ENCODE data around the gene BABAM2. TPM values are rescaled to one million over a fixed set of nuclear protein-coding genes. Genes with fewer than 3 reads are reported as not detected.
"Not testable (repeated sequence)": the region's sequence is repeated elsewhere in the genome, so short reads cannot be mapped to it uniquely, and the experiment has no call there.

The BABAM2 gene
- polyA plus RNA-seq, 3 donors, result 33.2 to 52.8 (median 49.3) TPM

DNA sequence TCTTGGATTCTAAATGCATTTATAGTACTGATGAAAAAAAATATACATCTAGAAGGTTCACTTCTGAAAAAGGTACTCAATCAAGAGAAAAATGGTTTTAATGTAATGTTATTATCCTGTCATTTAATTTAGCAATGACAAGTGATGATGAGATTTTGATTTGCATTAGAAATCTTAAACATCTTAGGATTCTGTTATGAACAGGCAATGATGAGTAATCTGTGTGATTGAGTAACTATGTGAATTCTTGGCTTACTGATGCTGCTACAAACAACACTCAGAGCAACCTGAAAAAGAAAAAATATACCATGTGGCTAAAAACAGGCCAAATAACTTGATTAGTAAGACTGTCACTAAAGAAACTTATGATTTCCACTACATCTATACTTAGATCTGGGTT is 30.4 kb upstream of the BABAM2 start:
- Histone ChIP-seq H3K4me1 (ENCODE audit: control insufficient read depth in 1 of 2, insufficient read depth in 2 of 2, low read length in 2 of 2) (peaks cover 12 to 35% of the 10 kb centered on the region in 2 donors), H3K79me2 (ENCODE audit: insufficient read depth, low read length) (no peaks in the 10 kb centered on the region), H3K9ac (ENCODE audit: insufficient read depth, low read length, poor library complexity, severe bottlenecking) (no peak overlapping the region), H2AFZ (ENCODE audit: insufficient read depth, low read depth, low read length, poor library complexity, severe bottlenecking) (no peak overlapping the region), H3K9me3 (replicated peaks in 1 of 2; ENCODE audit: control insufficient read depth in 1 of 2, insufficient read depth in 1 of 2, low read length in 2 of 2) (no peaks in the 10 kb centered on the region), H3K36me3 (replicated peaks in 1 of 2; ENCODE audit: control insufficient read depth in 1 of 2, insufficient read depth in 2 of 2, low read length in 2 of 2) (no peaks in the 10 kb centered on the region), H3K4me2 (replicated peaks; ENCODE audit: extremely low read depth, low read length, poor library complexity, severe bottlenecking) (no peak overlapping the region), H3K4me3 (replicated peaks in 1 of 3; ENCODE audit: low read depth in 2 of 3, low read length in 3 of 3) (no peak overlapping the region), H3K27ac (ENCODE audit: low read depth in 1 of 2, low read length in 2 of 2) (peak overlapping the region in 1 of 2 donors; percentile 22), H4K20me1 (ENCODE audit: insufficient read depth, low read length) (no peaks in the 10 kb centered on the region), H3K27me3 (ENCODE audit: control insufficient read depth in 2 of 2, insufficient read depth in 2 of 2, low read length in 2 of 2) (no peaks in the 10 kb centered on the region)
- Mint-ChIP-seq H3K4me1 (peaks cover 29% of the 10 kb centered on the region), H3K27ac (peak overlapping the region in 6 of 7 donors; percentile 1 to 74 (median 66)), H3K27me3 (ENCODE audit: low read depth in 3 of 3) (peaks cover 0 to 1% (median 0%) of the 10 kb centered on the region in 3 donors), H3K36me3 (no peaks in the 10 kb centered on the region), H3K9me3 (peaks cover 0 to 4% (median 0%) of the 10 kb centered on the region in 7 donors), H3K4me3 (no peak overlapping the region)
- peak; percentile 49 to 85 (median 73) for DNase-seq
- intact Hi-C loops (cut with micrococcal nuclease), result no loop called here
- TF ChIP-seq, protein P1, sequence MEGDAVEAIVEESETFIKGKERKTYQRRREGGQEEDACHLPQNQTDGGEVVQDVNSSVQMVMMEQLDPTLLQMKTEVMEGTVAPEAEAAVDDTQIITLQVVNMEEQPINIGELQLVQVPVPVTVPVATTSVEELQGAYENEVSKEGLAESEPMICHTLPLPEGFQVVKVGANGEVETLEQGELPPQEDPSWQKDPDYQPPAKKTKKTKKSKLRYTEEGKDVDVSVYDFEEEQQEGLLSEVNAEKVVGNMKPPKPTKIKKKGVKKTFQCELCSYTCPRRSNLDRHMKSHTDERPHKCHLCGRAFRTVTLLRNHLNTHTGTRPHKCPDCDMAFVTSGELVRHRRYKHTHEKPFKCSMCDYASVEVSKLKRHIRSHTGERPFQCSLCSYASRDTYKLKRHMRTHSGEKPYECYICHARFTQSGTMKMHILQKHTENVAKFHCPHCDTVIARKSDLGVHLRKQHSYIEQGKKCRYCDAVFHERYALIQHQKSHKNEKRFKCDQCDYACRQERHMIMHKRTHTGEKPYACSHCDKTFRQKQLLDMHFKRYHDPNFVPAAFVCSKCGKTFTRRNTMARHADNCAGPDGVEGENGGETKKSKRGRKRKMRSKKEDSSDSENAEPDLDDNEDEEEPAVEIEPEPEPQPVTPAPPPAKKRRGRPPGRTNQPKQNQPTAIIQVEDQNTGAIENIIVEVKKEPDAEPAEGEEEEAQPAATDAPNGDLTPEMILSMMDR (IDR thresholded peaks at IDR 0.05), result no peak

DNA sequence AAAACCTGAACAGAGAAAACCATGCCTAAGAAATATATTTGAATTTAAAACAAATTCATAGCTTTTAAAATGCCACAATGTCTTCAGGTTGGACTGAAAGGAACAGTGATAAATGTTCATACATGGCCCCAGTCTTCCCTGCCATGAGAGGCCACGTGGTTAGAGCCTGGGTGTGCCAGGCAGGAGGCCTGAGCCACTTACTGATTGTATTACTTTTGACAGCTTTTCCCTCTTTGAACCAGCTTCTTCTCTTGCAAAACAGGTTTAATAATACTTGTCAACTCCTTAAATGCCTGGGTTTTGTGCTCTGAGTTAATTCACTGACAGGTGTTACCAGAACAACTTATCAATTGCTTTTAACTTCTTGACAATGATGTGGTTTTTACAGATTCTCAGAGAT is 27.4 kb upstream of the BABAM2 start:
- WGBS (ENCODE audit: insufficient coverage), result no CpG with 5 or more reads among the region's 1 CpG
- H3K79me2 ChIP-seq (ENCODE audit: insufficient read depth, low read length), result no peaks in the 10 kb centered on the region
- H2AFZ ChIP-seq (ENCODE audit: insufficient read depth, low read depth, low read length, poor library complexity, severe bottlenecking), result no peak overlapping the region
- TF ChIP-seq, protein P1 (IDR thresholded peaks at IDR 0.05), result no peak
- Mint-ChIP-seq H3K4me1 (peaks cover 34% of the 10 kb centered on the region), H3K36me3 (no peaks in the 10 kb centered on the region), H3K27ac (no peak overlapping the region), H3K27me3 (ENCODE audit: low read depth in 3 of 3) (peaks cover 0 to 4% (median 0%) of the 10 kb centered on the region in 3 donors), H3K4me3 (no peak overlapping the region), H3K9me3 (peaks cover 0 to 3% (median 0%) of the 10 kb centered on the region in 7 donors)
- peaks cover 12 to 45% of the 10 kb centered on the region in 2 donors for H3K4me1 ChIP-seq (ENCODE audit: control insufficient read depth in 1 of 2, insufficient read depth in 2 of 2, low read length in 2 of 2)
- H3K4me2 ChIP-seq (replicated peaks; ENCODE audit: extremely low read depth, low read length, poor library complexity, severe bottlenecking), result no peak overlapping the region
- H3K9ac ChIP-seq (ENCODE audit: insufficient read depth, low read length, poor library complexity, severe bottlenecking), result no peak overlapping the region
- no peaks in the 10 kb centered on the region for H3K36me3 ChIP-seq (replicated peaks in 1 of 2; ENCODE audit: control insufficient read depth in 1 of 2, insufficient read depth in 2 of 2, low read length in 2 of 2)
- no peak overlapping the region for H3K27ac ChIP-seq (ENCODE audit: low read depth in 1 of 2, low read length in 2 of 2)
- no peaks in the 10 kb centered on the region for H3K27me3 ChIP-seq (ENCODE audit: control insufficient read depth in 2 of 2, insufficient read depth in 2 of 2, low read length in 2 of 2)
- DNase-seq, result no peak
- no peak overlapping the region for H3K4me3 ChIP-seq (replicated peaks in 1 of 3; ENCODE audit: low read depth in 2 of 3, low read length in 3 of 3)
- no peaks in the 10 kb centered on the region for H3K9me3 ChIP-seq (replicated peaks in 1 of 2; ENCODE audit: control insufficient read depth in 1 of 2, insufficient read depth in 1 of 2, low read length in 2 of 2)
- no peaks in the 10 kb centered on the region for H4K20me1 ChIP-seq (ENCODE audit: insufficient read depth, low read length)
- intact Hi-C loops (cut with micrococcal nuclease), result no loop called here

DNA sequence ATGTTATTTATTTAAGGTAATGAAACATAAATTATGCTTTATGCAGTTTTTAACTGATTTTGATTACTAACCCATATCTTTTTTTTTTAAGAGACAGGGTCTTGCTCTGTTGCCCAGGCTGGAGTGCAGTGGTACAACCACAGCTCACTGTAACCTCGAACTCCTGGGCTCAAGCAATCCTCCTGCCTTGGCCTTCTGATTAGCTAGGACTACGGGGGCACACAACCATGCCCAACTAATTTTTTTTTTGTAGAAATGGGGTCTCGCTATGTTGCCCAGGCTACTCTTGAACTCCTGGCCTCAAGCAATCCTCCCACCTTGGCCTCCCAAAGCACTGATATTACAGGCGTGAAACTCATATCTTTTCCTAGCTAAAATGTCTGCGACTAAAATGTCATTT is 26.6 kb upstream of the BABAM2 start:
- WGBS (ENCODE audit: insufficient coverage), result 100% methylated on average over 2 of the region's 5 CpGs
- DNase-seq; H4K20me1 ChIP-seq (ENCODE audit: insufficient read depth, low read length); H3K4me3 Mint-ChIP-seq; H3K9me3 ChIP-seq (replicated peaks in 1 of 2; ENCODE audit: control insufficient read depth in 1 of 2, insufficient read depth in 1 of 2, low read length in 2 of 2); H3K36me3 ChIP-seq (replicated peaks in 1 of 2; ENCODE audit: control insufficient read depth in 1 of 2, insufficient read depth in 2 of 2, low read length in 2 of 2); H3K27ac Mint-ChIP-seq; H3K27me3 ChIP-seq (ENCODE audit: control insufficient read depth in 2 of 2, insufficient read depth in 2 of 2, low read length in 2 of 2); H3K9me3 Mint-ChIP-seq; H3K4me2 ChIP-seq (replicated peaks; ENCODE audit: extremely low read depth, low read length, poor library complexity, severe bottlenecking); H2AFZ ChIP-seq (ENCODE audit: insufficient read depth, low read depth, low read length, poor library complexity, severe bottlenecking); H3K4me3 ChIP-seq (replicated peaks in 1 of 3; ENCODE audit: low read depth in 2 of 3, low read length in 3 of 3); H3K79me2 ChIP-seq (ENCODE audit: insufficient read depth, low read length); H3K36me3 Mint-ChIP-seq; H3K9ac ChIP-seq (ENCODE audit: insufficient read depth, low read length, poor library complexity, severe bottlenecking); H3K27me3 Mint-ChIP-seq (ENCODE audit: low read depth in 3 of 3); H3K27ac ChIP-seq (ENCODE audit: low read depth in 1 of 2, low read length in 2 of 2); intact Hi-C loops (cut with micrococcal nuclease): not testable (repeated sequence)
- H3K4me1 Mint-ChIP-seq, result peaks cover 32% of the 10 kb centered on the region
- peaks cover 8 to 39% of the 10 kb centered on the region in 2 donors for H3K4me1 ChIP-seq (ENCODE audit: control insufficient read depth in 1 of 2, insufficient read depth in 2 of 2, low read length in 2 of 2)
